ENCODE measurements around the gene WDR45B. TPM values are rescaled to one million over a fixed set of nuclear protein-coding genes. Genes with fewer than 3 reads are reported as not detected.

The WDR45B gene
- 51.4 and 52.2 TPM in 2 replicates for total RNA-seq

GRCh38 chr17:82648165-82648668 lies at the start of gene WDR45B:
WDR45B (minus strand) TSS chr17:82648444; CDS start chr17:82648340, 104 bp downstream.

Small RNA genes lying within 50 kb of the gene (small RNA-seq; reads per million reads assigned to genes)
- not detected for gene MIR4525

Other genes with a start within 250 kb of the WDR45B start
- 15.2 and 27.9 TPM in 2 replicates for gene HEXD, start 230.1 kb downstream of the WDR45B start, total RNA-seq
- 38.5 and 39.5 TPM in 2 replicates for gene OGFOD3, start 229.9 kb downstream of the WDR45B start, total RNA-seq
- 61.7 and 67.1 TPM in 2 replicates for gene CYBC1, start 197.7 kb downstream of the WDR45B start, total RNA-seq
- 65.6 and 65.7 TPM in 2 replicates for gene NARF, start 189.7 kb downstream of the WDR45B start, total RNA-seq
- gene FOXK2, start 128.7 kb downstream of the WDR45B start, total RNA-seq: 36.1 and 42.7 TPM in 2 replicates
- gene RAB40B, start 50.3 kb upstream of the WDR45B start, total RNA-seq: 15.6 and 25.5 TPM in 2 replicates
- gene FN3KRP, start 68.3 kb upstream of the WDR45B start, total RNA-seq: 10.0 and 19.2 TPM in 2 replicates
- 0.11 and 0.79 TPM in 2 replicates for gene FN3K, start 87.2 kb upstream of the WDR45B start, total RNA-seq
- 114 and 131 TPM in 2 replicates for gene TBCD, start 103.6 kb upstream of the WDR45B start, total RNA-seq
- gene ZNF750, start 191.6 kb upstream of the WDR45B start, total RNA-seq: not detected in 2 replicates

All from placental epithelial cell (primary cell).